GM12878 (cell line): ENCODE results near the gene BICRAL.
A peak's percentile ranks its signal among the peaks of the same experiment; 100 is the strongest.

ENCODE experiments used
- ATF7 ChIP-seq: fragments of 450-650 bp; IDR thresholded peaks from 2 replicates; pipeline ENCODE4 v1.6.1; 2016; ENCODE audit warnings: low read depth, mild to moderate bottlenecking
- CTCF ChIP-seq, 3 experiments: IDR thresholded peaks in 2 of 3; conservative IDR thresholded peaks in 1 of 3; 2 replicates each; pipeline ENCODE4 v1.5.1; 2011; ENCODE audit warnings: low read depth in 3 of 3, low read length in 3 of 3, mild to moderate bottlenecking in 3 of 3, control low read depth in 2 of 3, moderate library complexity in 2 of 3, inconsistent platforms in 1 of 3, mixed read lengths in 1 of 3; ENCODE audit not compliant: control insufficient read depth in 2 of 3, insufficient read depth in 1 of 3; ENCODE audit errors: extremely low read depth in 1 of 3
- ESRRA ChIP-seq: IDR thresholded peaks from 2 replicates; pipeline ENCODE4 v1.6.1; 2012; ENCODE audit warnings: mild to moderate bottlenecking, low read length, improper control_type of control experiment
- MXI1 ChIP-seq: fragments of 150-350 bp; IDR thresholded peaks from 2 replicates; pipeline ENCODE4 v1.6.1; 2011; ENCODE audit warnings: low read depth, mild to moderate bottlenecking, inconsistent platforms, low read length, improper control_type of control experiment
- MYC ChIP-seq: IDR thresholded peaks from 2 replicates; pipeline ENCODE4 v1.6.1; 2011; ENCODE audit warnings: mild to moderate bottlenecking, low read length, moderate library complexity, inconsistent platforms; ENCODE audit not compliant: insufficient read depth, insufficient replicate concordance, insufficient read length, severe bottlenecking
- NFYB ChIP-seq: IDR thresholded peaks from 2 replicates; pipeline ENCODE4 v1.6.1; 2011; ENCODE audit warnings: low read depth, mild to moderate bottlenecking, low read length, improper control_type of control experiment, moderate library complexity; ENCODE audit not compliant: insufficient read depth
- NRF1 ChIP-seq: conservative IDR thresholded peaks from 2 replicates; pipeline ENCODE4 v1.6.1; 2011; ENCODE audit warnings: mild to moderate bottlenecking, low read depth, low read length, improper control_type of control experiment
- PAX5 ChIP-seq: IDR thresholded peaks from 2 replicates; pipeline ENCODE4 v1.6.1; 2011; ENCODE audit warnings: low read depth, low read length, borderline replicate concordance
- TCF3 ChIP-seq: IDR thresholded peaks from 2 replicates; pipeline ENCODE4 v1.6.1; 2012; ENCODE audit warnings: low read depth, mild to moderate bottlenecking, low read length, borderline replicate concordance; ENCODE audit not compliant: insufficient read depth

GRCh38 chr6:42745640-42746462 lies 36.0 kb upstream of the BICRAL start, which contains the start of gene TBCC:
- TF ChIP-seq NRF1: no peak
- no peak for TF ChIP-seq CTCF (IDR thresholded peaks at IDR 0.05 in 2 of 3, conservative IDR thresholded peaks at IDR 0.05 in 1 of 3; ENCODE audit: control insufficient read depth in 2 of 3, extremely low read depth in 1 of 3, insufficient read depth in 1 of 3, low read depth in 3 of 3, low read length in 3 of 3)
- TF ChIP-seq PAX5: no peak
- TF ChIP-seq ESRRA: no peak
- TF ChIP-seq MYC: no peak
- peak; percentile 21 for TF ChIP-seq MXI1
- peak; percentile 85 for TF ChIP-seq ATF7
- no peak for TF ChIP-seq NFYB
- no peak; the same call in 1 of the 2 replicates for TF ChIP-seq TCF3
